Stimulated activated CD4-positive, alpha-beta T cell treated with anti-CD3 and anti-CD28 coated beads, TNF-alpha, amount 100 ng/mL, for 48 hours (primary cell): ENCODE data around the gene TYW1.
"Not testable (repeated sequence)": the region's sequence is repeated elsewhere in the genome, so short reads cannot be mapped to it uniquely, and the experiment has no call there.

ENCODE experiments used
- DNase-seq, 3 donors: peaks; one replicate each; pipeline ENCODE4 v3.0.0-alpha.2; 2020; ENCODE audit warnings: low read depth in 3 of 3

Gene TYW1

DNA sequence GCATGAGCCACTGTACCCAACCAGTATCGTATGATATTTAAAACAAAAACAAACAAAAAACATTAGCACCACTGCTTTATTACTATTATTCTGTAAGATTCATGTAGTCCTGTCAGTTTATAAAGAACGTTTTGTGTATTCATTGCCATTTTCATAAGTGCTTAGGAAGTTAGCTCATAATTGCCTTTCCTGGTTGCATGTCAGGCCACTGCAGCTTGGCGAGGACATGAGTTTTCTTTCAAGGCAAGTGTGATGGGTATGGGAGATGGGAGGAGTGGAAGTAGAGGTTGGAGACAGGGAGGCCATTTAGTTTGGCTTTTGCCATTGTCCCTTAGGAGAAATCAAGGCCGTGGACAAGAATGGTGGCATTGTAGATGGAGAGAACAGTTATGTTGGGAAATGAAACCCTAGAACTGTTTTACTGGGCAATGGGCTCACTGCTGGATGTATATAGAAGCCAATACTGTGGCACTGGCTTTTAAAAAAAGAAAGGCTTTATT lies 48.9 kb downstream of the TYW1 start:
- no peak for DNase-seq

DNA sequence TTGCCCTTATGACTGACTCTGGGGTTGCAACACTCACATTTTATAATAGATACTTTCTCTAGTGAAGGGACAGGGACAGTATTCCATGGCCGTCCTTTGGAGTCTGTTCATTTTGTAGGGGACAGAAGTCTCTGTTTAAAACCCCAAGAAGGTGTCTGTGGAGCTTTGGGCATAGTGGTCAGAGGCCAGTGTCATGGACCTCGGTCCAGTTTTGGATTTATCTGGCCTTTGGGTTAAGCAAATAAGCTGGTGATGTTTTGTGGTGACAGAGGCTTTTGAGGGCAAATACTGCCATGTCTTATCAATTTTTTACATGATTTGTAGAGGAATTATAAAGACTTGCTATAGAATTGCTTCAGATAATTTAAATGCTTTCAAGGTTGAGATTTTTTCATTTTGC lies 50.2 kb downstream of the TYW1 start:
- not testable (repeated sequence) for DNase-seq

DNA sequence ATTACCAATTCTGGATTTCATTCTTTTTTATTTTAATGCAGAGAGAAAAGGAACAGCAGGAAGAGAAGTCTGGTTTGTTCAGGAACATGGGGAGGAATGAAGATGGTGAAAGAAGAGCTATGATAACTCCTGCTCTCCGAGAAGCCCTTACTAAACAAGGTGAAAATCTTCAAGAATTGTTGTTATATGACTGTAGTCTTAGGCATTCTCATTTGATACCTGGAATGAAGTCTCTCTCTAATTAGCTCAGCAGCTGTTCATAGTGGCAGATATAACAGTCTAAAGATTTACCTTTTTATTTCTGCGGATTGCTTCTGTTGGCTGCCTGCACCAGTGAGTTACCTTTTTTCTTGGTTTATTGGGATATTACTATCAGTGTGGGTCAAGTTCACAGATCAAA lies 53.3 kb downstream of the TYW1 start:
- not testable (repeated sequence) for DNase-seq

DNA sequence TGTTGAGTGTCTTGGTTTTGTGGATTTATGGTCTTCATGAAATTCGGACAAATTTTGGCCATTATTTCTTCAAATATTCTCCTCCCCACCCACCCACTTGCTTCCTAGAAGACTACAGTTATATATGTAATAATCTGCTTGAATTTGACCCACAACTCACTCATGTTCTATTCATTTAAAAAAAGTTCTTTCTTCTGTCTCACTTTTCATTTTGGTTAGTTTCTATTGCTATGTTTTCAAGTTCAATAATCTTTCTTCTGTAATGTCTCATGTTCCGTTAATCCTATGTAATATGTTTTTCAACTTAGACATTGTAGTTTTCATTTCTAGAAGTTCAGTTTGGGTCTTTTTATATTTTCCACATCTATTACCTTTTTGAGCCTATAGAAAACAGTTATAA lies 55.5 kb downstream of the TYW1 start:
- DNase-seq: not testable (repeated sequence)

DNA sequence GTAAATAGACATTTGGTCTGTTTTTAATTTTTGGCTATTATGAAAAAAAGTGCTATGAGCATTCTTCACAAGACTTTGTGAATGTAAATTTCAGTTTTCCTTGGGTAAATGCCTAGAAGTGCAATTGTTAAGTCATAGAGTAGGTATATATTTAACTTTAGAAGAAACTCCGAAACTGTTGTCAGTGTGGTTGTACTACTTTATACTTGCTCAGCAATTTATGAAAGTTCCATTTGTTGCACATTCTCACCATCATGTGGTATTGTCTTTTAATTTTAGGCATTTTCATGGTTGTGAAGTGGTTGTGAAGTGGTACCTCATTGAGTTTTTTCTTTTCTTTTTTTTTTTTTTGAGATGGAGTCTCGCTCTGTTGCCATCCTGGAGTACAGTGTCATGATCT lies 60.0 kb downstream of the TYW1 start:
- no peak for DNase-seq

DNA sequence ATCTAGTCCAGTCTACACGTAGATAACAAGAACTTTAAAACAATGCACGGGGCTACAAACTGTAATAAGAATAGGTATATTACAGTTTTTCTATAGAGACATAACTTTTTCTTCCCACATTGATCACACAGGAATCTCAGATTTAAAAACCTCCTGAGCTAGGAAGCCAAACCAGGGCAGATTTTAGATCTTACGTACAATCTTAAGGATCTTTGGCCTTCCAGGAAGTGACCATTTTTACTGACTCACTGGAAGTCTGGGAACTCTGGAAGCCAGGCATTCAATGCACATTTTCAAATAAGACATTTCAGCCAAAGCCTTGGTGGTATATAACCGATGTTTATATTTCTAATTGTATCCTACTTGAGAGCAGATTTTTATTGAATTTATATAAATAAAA lies 64.7 kb downstream of the TYW1 start:
- DNase-seq: not testable (repeated sequence)

DNA sequence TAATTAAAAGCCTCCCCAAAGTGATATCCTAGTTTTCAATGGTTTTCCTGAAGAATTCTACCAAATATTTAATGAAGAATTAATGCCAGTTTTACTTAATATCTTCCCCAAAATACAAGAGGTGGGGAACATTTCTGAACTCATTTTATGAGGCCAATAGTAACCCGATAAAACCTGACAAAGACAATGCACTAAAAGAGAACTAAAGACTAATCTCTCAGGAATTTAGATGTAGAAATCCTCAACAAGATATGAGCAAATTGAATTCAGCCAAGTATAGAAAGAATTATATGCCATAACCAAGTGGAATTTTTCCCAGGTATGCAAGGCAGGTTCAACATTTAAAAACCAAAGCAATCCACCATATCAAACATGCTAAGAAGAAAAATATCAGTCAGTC lies 66.2 kb downstream of the TYW1 start:
- not testable (repeated sequence) for DNase-seq

DNA sequence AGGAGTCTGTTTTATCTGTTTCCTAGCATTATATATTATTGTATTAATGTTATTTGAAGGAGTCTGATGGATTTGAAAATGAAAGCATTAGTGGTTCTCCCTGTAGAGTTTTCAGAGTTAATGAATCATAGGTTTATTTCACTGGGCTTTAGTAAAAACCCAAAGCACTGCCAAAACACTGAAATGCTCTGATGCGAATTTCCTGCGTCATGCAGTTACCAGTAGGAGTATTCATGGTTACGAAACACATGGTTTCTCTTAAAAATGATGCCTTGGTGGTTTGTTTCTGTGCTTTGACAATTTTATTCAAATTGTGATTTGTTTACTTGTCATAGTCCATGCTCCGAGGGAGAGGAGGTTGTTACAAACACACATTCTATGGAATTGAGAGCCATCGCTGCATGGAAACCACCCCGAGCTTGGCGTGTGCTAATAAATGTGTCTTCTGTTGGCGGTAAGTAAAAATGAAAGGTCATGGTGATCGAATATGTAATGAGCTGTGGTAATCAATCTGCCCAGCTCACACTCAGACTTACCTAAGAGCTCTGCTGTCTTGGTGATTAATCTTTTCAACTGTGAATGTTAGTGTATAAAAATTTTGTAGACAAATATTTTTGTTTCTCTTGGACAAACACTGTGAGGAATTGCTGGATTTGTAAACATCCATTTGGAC lies 70.5 kb downstream of the TYW1 start:
- not testable (repeated sequence) for DNase-seq

DNA sequence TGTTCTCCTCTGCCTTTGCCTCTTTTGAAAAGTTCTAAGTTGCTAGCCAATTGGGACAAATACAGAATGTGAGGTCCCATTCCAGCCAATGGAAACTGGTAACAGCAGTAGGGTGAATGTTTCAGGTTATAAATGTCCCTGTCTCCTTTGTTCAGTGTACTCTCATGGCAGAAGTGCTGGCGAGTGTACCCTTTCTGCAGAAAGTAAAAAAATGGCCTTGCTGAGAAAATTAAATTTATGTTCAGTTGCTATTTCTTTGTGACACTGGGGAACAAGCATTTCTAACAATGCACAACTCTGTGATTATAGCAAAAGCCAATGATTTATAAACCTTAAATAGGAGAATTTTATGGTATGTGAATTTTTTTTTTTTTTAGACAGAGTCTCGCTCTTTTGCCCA lies 79.5 kb downstream of the TYW1 start:
- not testable (repeated sequence) for DNase-seq

DNA sequence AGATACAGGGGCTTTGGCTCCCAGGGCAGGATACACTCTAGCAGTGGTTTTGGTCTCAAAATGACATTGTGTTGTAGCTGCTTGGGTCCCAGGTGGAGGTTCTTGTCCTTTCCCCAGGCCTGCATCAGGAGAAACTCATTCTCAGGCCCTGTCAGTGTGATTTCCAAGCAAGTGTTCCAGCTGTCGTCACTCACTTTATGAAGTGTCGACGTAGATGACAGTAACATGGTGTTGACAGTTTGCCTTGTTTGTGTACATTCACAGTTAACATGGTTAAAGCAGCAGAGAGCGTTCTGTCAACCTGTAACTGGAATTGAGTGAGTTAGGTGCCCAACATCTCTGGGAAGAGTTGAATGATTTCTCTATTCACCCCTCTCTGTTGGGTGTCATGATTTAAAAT lies 86.2 kb downstream of the TYW1 start:
- DNase-seq: not testable (repeated sequence)

DNA sequence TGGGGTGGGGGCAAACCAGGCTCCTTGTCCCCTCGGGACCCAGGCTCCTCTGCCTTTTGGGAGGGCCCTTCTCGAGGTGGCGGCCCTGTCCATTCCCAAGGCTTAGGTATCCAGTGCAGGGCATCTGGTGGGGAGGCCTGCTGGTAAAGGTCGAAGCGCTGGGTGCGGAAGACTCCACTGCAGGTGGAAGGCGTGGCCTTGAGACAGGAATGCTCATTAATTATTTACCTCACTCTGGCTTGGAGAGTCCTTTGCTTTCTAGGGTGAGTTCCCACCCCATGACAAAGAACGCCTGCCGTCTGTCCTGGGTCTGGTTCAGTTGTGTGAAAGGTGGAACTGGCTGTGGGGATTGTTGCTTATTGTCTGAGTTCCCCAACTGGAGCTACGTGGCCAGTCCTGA lies 92.6 kb downstream of the TYW1 start:
- not testable (repeated sequence) for DNase-seq

DNA sequence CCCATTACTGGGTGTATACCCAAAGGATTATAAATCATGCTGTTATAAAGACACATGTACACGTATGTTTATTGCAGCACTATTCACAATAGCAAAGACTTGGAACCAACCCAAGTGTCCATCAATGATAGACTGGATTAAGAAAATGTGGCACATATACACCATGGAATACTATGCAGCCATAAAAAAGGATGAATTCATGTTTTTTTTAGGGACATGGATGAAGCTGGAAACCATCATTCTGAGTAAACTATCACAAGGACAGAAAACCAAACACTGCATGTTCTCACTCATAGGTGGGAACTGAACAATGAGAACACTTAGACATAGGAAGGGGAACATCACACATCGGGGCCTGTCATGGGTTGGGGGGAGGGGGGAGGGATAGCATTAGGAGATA lies 94.4 kb downstream of the TYW1 start:
- DNase-seq: not testable (repeated sequence)

DNA sequence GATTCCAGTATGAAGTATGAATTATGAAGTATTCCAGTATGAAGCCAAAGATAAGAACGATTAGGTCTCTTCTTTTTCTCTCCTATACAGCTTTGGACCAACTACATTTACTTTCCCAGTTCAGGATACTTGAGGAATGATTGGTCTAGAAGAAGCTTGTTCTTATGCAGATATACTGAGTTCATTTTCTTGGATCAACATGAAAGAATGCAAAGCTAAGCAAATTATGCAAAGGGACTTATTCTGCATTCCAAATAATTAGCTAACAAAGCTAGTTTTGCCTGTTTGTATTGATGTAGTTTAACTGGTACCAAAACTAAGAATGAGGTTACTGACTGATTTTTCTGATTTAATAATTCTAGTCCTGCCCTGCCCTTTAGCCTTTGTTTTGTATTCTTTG lies 101.4 kb downstream of the TYW1 start:
- DNase-seq: not testable (repeated sequence)

DNA sequence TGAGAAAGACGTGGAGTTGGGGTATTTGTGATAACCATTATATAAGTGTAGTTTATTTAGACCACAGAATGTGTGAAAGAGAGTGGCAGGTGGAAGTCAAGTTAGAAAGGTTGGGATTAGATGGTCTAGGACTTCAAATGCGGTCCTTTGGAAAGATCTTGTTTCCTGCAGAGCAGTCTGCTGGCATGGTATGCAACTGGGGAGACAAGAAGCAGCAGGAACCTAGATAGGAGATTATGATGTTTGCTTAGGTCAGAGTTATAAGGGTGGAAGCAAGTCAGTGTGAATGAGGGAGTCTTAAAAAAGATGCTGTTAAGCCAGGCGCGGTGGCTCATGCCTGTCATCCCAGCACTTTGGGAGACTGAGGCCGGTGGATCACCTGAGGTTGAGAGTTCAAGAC lies 102.8 kb downstream of the TYW1 start:
- DNase-seq: not testable (repeated sequence)

DNA sequence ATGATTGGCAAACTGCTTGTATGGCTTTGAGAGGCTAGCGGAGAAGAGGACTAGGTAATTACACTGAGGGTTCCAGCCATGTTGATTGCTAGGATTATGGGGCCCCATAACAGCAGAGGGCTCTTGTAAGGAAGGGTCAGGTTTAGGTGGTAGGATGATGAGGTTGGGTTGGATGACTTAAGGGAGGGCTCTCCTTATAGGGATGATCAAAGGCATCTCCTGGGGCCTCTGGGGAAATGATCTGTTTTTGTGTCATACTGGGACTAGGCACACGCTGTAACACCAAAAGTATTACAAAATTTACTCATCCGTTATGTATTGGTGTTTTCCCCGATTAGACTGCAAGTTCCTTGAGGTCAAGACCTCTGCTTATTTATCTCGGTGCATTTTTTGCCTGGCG lies 103.4 kb downstream of the TYW1 start:
- not testable (repeated sequence) for DNase-seq

DNA sequence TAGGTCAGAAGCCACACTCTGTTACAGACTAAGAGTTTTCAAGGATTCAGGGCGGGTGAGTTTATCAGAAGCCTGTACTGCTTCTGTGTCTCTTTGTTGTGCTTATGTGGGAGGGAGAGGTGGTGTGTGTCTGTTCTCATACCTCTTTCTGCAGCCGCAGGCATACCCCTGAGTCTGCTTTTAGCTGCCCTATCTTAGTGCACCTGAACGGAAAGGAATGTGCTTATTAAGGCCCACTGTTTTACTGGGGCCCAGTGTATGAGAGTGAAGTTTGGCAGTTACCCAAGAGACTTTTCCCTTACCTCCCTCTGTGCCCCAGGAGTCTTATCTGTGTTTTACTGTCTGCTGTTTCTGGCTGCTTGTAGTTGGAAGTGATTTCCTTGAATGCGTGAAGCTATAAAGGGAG lies 104.3 kb downstream of the TYW1 start:
- no peak for DNase-seq

DNA sequence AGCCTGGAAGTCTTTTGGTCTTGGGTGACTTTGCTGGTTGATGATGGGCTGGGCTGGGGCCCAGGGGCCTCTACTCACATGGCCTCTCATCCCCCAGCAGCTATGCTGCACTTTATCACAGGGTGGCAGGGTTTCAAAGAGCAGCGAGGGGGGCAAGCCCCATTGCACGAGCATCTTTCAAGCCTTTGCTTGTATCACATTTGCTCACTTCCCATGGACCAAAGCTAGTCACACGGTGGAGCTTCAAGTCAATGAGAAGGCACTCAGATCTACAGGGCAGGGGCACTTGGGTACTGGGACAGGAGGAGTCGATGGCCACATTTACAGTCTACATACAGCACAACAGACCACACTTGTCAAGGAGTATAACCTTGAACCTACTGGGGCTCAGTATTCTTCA lies 108.3 kb downstream of the TYW1 start:
- not testable (repeated sequence) for DNase-seq

DNA sequence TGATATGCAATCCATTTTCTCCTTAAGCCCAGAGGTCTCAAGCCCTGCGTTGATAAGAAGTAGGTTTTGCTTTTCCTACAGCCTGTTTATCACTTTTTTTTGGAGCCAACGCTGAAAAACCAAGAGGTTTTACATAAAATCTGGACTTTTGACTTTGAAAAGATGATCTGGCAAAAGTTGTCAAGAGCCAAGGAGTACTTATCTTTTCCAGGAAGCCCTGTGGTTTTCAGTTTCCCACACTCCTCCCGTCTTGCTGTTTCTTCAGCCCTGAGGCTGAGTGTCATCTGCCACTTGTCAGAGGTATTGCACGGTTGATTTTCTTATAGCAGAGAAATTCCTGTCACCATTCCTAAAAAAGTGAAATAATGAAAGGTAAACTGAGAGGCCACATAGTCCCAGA lies 108.7 kb downstream of the TYW1 start:
- DNase-seq: no peak

DNA sequence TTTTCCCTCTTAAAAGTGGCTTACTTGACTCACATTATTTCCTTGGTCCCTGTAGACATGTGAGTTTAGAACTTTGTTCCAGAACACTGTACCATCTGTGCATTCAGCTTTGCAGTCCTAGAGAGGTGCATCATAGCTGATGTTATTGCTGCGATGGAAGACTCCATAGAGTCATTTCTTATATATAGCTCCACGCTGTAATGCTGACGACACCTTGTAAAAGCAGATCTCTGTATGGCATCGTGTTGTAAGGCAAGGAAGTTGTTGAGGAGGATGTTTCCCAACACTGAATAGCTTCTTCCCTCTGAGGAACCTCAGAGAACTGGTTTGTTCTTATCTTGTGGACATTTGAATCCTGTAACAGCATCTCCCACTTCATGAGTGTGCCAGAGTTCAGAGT lies 109.6 kb downstream of the TYW1 start:
- not testable (repeated sequence) for DNase-seq

DNA sequence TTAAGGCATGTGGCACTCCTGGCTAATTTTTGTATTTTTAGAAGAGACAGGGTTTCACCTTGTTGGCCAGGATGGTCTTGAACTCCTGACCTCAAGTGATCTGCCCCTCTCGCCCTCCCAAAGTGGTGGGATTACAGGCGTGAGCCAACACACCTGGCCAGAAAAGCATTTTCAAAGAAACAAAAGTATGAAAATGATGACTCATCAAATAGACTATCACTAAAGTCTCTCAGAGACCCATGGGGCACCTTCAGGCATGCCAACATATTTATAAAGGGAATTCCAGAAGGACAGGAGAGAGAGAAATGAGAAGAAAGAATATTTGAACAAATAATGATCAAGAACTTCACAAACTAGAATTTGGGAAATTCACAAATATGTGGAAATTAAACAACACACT lies 114.7 kb downstream of the TYW1 start:
- DNase-seq: not testable (repeated sequence)

DNA sequence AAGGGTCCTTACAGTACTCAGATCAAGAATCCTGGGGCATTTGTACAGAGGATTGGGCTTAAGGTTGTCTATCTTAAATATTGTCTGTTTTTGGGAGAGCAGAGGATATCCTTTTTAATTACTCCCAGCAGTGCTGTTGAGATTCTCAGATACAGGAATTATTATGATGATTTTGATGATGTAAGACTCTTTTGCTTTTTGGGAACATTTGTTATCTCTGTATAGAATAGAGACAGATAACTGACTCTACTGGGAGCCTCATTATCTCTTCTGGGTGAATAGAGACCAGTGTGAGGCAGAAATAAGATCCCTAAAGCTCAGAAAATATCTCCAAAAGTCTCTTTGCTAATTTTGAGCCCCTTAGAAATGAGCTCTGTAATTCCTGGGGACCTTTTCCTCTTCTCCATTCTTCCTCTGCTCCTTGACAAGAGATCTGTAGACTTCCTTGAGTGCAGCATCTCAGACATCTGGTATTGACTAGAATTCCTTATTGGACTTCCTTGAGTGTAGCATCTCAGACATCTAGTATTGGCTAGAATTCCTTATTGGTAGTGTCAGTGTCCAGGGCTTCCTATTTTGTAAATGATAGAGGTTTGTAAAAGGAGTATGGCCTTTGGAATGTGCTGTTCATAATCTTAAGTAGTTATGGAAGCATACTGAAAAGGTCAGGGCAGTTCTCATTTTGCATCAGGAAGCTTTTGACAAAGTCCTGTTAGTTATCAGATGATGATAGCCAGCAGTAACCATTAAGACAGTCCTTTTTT lies 118.0 kb downstream of the TYW1 start:
- not testable (repeated sequence) for DNase-seq

DNA sequence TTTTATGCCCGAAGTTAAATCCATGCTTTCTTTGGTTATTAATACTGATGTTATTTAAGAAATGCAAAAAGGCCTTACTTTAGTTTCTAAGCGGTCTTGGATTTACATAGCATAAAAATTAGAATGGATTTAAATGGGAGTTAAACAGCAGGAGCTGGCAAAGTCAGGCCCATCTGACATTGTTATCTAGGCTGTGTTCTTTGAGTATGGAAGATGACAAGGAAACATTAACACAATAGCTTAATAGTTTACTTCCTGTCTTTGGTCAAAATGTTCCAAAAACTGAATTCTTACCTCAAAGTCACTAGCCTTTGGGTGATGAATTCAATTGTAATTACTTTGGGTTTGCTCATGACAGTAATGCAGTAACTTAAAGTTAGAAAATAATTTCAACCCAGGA lies 123.9 kb downstream of the TYW1 start:
- not testable (repeated sequence) for DNase-seq

DNA sequence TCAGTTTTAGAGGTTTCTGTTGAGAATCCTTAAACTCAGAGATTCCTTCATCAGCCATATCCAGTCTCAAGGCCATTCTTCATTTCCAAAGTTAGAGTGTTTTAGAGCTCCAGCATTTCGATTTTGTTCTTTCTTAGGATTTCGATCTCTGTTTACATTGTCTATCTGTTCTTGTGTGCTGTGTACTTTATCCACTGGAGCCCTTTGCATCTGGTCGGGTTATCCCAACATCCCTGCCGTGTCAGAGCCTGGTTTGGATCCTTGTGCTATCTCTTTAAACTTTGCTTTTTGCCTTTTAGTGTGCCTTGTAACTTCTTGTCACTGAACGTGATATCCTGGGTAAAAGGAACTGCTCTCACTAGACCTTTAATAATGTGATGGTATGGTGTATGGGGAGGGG lies 131.6 kb downstream of the TYW1 start:
- not testable (repeated sequence) for DNase-seq
